ENCODE measurements around the gene MSMO1.

MSMO1 gene

DNA sequence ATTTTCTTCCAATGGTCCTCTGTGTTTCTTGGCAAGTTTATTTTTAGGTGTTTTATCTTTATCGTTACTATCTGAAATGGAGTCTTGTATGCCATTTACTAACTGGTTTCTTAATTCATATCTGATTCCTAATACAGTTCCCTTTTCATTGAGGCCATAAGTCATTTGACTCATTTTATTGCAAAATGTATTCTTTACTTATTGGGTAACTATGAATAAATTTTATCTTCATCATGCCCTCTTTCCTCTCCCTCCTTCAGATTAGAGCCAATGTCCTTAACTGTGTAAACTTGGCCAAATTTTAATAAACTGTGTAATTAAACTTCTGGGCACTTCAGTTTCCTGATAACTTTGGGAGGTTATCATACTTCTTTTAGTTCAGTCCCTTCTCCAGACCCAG is 19.3 kb upstream of the MSMO1 start:
- H3K4me3 ChIP-seq (ENCODE audit: control insufficient read depth, low read depth, low read length): no peak overlapping the region
- no peak for DNase-seq (ENCODE audit: low read depth)
- TF ChIP-seq, protein P1, sequence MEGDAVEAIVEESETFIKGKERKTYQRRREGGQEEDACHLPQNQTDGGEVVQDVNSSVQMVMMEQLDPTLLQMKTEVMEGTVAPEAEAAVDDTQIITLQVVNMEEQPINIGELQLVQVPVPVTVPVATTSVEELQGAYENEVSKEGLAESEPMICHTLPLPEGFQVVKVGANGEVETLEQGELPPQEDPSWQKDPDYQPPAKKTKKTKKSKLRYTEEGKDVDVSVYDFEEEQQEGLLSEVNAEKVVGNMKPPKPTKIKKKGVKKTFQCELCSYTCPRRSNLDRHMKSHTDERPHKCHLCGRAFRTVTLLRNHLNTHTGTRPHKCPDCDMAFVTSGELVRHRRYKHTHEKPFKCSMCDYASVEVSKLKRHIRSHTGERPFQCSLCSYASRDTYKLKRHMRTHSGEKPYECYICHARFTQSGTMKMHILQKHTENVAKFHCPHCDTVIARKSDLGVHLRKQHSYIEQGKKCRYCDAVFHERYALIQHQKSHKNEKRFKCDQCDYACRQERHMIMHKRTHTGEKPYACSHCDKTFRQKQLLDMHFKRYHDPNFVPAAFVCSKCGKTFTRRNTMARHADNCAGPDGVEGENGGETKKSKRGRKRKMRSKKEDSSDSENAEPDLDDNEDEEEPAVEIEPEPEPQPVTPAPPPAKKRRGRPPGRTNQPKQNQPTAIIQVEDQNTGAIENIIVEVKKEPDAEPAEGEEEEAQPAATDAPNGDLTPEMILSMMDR (IDR thresholded peaks at IDR 0.05; ENCODE audit: control insufficient read depth, insufficient read depth, low read depth, low read length, missing control alignments): no peak

DNA sequence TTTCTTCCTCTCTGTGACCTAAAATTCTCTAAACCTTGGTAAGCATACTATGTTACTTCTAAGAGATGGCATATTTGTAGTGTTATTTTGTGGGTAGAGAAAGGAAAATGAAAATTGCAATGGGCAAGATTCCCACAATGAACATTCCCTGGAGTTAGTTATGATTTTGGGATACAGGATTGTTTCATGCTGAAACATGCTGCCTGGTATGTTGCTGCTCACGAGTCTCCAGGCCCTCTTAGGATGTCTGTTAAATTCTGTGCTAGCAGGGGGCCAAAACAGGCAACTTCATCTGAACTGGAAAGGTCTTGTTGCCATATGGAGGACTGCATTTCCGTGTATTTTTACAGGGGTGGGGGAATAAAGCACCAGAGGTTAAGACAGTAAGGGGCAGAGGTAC is 18.9 kb upstream of the MSMO1 start:
- H3K4me3 ChIP-seq (ENCODE audit: control insufficient read depth, low read depth, low read length): no peak overlapping the region
- DNase-seq (ENCODE audit: low read depth): no peak
- TF ChIP-seq, protein P1 (IDR thresholded peaks at IDR 0.05; ENCODE audit: control insufficient read depth, insufficient read depth, low read depth, low read length, missing control alignments): no peak

DNA sequence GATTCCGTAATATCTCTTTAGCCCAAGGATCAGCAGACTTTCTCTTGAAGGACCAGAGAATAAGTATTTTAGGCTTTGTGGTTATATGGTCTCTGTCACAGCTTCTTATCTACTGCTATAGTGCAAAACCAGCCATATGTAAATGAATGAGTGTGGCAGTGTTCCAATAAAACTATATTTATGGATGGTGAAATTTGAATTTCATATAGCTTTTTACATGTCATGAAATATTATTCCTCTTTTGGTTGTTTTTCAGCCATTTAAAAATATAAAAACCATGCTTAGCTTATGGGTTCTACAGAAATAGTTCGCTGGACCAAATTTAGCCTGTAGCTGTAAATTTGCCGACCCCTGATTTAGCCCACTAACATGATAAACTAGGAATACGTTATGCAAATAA is 18.0 kb upstream of the MSMO1 start:
- no peak for DNase-seq (ENCODE audit: low read depth)
- no peak overlapping the region for H3K4me3 ChIP-seq (ENCODE audit: control insufficient read depth, low read depth, low read length)
- TF ChIP-seq, protein P1 (IDR thresholded peaks at IDR 0.05; ENCODE audit: control insufficient read depth, insufficient read depth, low read depth, low read length, missing control alignments): no peak

DNA sequence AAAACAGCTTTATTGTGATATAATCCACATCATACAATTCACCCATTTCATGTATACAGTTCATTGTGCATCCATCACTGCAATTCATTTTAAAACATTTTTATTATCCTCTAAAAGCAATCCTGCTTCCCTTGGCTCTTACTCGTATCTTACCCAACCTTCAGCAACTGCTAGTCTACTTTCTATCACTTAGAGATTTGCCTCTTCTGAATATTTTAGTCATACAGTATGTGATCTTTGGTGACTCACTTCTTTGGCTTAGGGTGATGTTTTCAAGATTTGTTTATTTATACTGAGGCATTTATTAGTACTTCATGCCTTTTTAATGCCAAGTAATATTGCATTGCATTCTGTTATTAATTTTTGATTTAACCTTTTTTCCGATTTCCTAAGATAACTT is 15.0 kb upstream of the MSMO1 start:
- no peak for DNase-seq (ENCODE audit: low read depth)
- TF ChIP-seq, protein P1 (IDR thresholded peaks at IDR 0.05; ENCODE audit: control insufficient read depth, insufficient read depth, low read depth, low read length, missing control alignments): no peak
- H3K4me3 ChIP-seq (ENCODE audit: control insufficient read depth, low read depth, low read length): no peak overlapping the region

DNA sequence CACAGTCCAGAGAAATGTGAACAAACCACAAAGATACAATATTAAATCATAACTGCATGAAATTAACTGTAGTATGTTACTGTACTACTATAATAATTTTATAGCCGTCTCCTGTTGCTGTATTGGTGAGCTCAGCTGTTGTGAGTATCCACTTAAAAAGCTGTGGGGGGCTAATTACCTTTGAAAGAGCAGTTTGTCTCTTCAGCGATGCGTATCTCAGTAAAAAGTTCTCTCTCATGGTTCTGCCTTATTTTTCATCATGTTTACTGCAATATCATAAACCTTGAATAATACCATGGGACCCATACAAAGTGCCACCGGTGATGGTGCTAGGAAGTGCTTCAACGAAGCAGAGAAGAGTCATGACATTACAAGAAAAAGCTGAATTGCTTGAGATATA is 8.4 kb upstream of the MSMO1 start:
- DNase-seq (ENCODE audit: low read depth): no peak
- TF ChIP-seq, protein P1 (IDR thresholded peaks at IDR 0.05; ENCODE audit: control insufficient read depth, insufficient read depth, low read depth, low read length, missing control alignments): no peak
- H3K4me3 ChIP-seq (ENCODE audit: control insufficient read depth, low read depth, low read length): no peak overlapping the region

DNA sequence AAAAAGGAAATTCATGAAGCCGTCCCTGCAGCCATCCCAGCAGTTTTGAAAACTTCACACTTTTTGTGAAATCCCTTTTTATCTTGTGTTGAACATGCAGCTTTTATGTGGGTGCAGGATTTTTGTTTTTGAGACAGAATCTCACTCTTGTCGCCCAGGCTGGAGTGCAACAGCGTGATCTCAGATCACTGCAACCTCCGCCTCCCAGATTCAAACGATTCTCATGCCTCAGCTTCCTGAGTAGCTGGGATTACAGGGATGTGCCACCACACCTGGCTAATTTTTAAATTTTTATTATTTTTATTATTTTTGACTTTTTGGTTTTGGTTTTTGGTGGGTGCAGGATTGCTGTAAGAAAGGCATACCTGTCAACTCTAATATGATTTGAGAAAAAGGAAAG is 8.0 kb upstream of the MSMO1 start:
- TF ChIP-seq, protein P1 (IDR thresholded peaks at IDR 0.05; ENCODE audit: control insufficient read depth, insufficient read depth, low read depth, low read length, missing control alignments): no peak
- no peak for DNase-seq (ENCODE audit: low read depth)
- H3K4me3 ChIP-seq (ENCODE audit: control insufficient read depth, low read depth, low read length): no peak overlapping the region
